ENCODE data around the gene SCUBE3. TPM values are rescaled to one million over a fixed set of nuclear protein-coding genes. Genes with fewer than 3 reads are reported as not detected.

Gene SCUBE3
- total RNA-seq, 3 donors from 2014 or later (not counting 1 experiment from before 2014, with no cell fraction given) = 0.25 to 0.31 TPM; not detected in 1

- WGBS (ENCODE audit: insufficient coverage) = 89% methylated on average over 5 of the region's 5 CpGs
- Histone ChIP-seq H3K27ac (ENCODE audit: low read length) (no peak overlapping the region), H3K27me3 (ENCODE audit: control insufficient read depth, insufficient read depth, low read length) (no peaks in the 10 kb centered on the region), H3K9me3 (ENCODE audit: control insufficient read depth, insufficient read depth, low read length) (no peaks in the 10 kb centered on the region), H3K4me1 (ENCODE audit: control insufficient read depth, insufficient read depth, low read length) (no peaks in the 10 kb centered on the region), H3K36me3 (ENCODE audit: control insufficient read depth, insufficient read depth, low read length) (no peaks in the 10 kb centered on the region), H3K4me3 (ENCODE audit: low read length) (no peak overlapping the region)
- peaks cover 5 to 13% of the 10 kb centered on the region in 2 donors for H3K4me1 Mint-ChIP-seq
- no peak overlapping the region for H3K4me3 Mint-ChIP-seq
- no peak for ATAC-seq
- peaks cover 17% of the 10 kb centered on the region in 2 donors for H3K27me3 Mint-ChIP-seq (ENCODE audit: low read depth in 2 of 2)
- no peak for DNase-seq
- H3K9me3 Mint-ChIP-seq = peaks cover 3 to 5% of the 10 kb centered on the region in 2 donors
- no peak for TF ChIP-seq CTCF (IDR thresholded peaks at IDR 0.05)
- intact Hi-C loops (cut with micrococcal nuclease) = no loop called here
- no peaks in the 10 kb centered on the region for H3K36me3 Mint-ChIP-seq
- no peak overlapping the region for H3K27ac Mint-ChIP-seq
Measured at GRCh38 chr6:35173044-35173426, 40.7 kb upstream of the SCUBE3 start.

- Mint-ChIP-seq H3K4me3 (no peak overlapping the region), H3K36me3 (no peaks in the 10 kb centered on the region), H3K27ac (no peak overlapping the region), H3K27me3 (ENCODE audit: low read depth in 2 of 2) (peaks cover 17% of the 10 kb centered on the region in 2 donors), H3K4me1 (peaks cover 5 to 13% of the 10 kb centered on the region in 2 donors), H3K9me3 (peaks cover 3 to 5% of the 10 kb centered on the region in 2 donors)
- no peak for ATAC-seq
- Histone ChIP-seq H3K9me3 (ENCODE audit: control insufficient read depth, insufficient read depth, low read length) (no peaks in the 10 kb centered on the region), H3K27me3 (ENCODE audit: control insufficient read depth, insufficient read depth, low read length) (no peaks in the 10 kb centered on the region), H3K4me1 (ENCODE audit: control insufficient read depth, insufficient read depth, low read length) (no peaks in the 10 kb centered on the region), H3K27ac (ENCODE audit: low read length) (no peak overlapping the region), H3K4me3 (ENCODE audit: low read length) (no peak overlapping the region), H3K36me3 (ENCODE audit: control insufficient read depth, insufficient read depth, low read length) (no peaks in the 10 kb centered on the region)
- no peak for DNase-seq
- TF ChIP-seq CTCF (IDR thresholded peaks at IDR 0.05) = no peak
- WGBS (ENCODE audit: insufficient coverage) = 65% methylated on average over 7 of the region's 7 CpGs
- intact Hi-C loops (cut with micrococcal nuclease) = no loop called here
Measured at GRCh38 chr6:35173427-35174087, 40.2 kb upstream of the SCUBE3 start.

- ATAC-seq = no peak
- H3K36me3 Mint-ChIP-seq = no peaks in the 10 kb centered on the region
- no peak overlapping the region for H3K27ac Mint-ChIP-seq
- no peaks in the 10 kb centered on the region for H3K27me3 ChIP-seq (ENCODE audit: control insufficient read depth, insufficient read depth, low read length)
- no peak overlapping the region for H3K27ac ChIP-seq (ENCODE audit: low read length)
- H3K4me1 ChIP-seq (ENCODE audit: control insufficient read depth, insufficient read depth, low read length) = no peaks in the 10 kb centered on the region
- no peak for DNase-seq
- no peak for TF ChIP-seq CTCF (IDR thresholded peaks at IDR 0.05)
- H3K27me3 Mint-ChIP-seq (ENCODE audit: low read depth in 2 of 2) = peaks cover 17% of the 10 kb centered on the region in 2 donors
- H3K9me3 Mint-ChIP-seq = peaks cover 3 to 5% of the 10 kb centered on the region in 2 donors
- H3K4me3 Mint-ChIP-seq = no peak overlapping the region
- no peak overlapping the region for H3K4me3 ChIP-seq (ENCODE audit: low read length)
- H3K36me3 ChIP-seq (ENCODE audit: control insufficient read depth, insufficient read depth, low read length) = no peaks in the 10 kb centered on the region
- 41% methylated on average over 2 of the region's 2 CpGs for WGBS (ENCODE audit: insufficient coverage)
- peaks cover 5 to 13% of the 10 kb centered on the region in 2 donors for H3K4me1 Mint-ChIP-seq
- intact Hi-C loops (cut with micrococcal nuclease) = no loop called here
- H3K9me3 ChIP-seq (ENCODE audit: control insufficient read depth, insufficient read depth, low read length) = no peaks in the 10 kb centered on the region
Measured at GRCh38 chr6:35174088-35174434, 39.7 kb upstream of the SCUBE3 start.

GRCh38 chr6:35174501-35174900 lies 39.3 kb upstream of the SCUBE3 start:
- no peak overlapping the region for H3K27ac Mint-ChIP-seq
- no peak overlapping the region for H3K4me3 ChIP-seq (ENCODE audit: low read length)
- H3K4me3 Mint-ChIP-seq = no peak overlapping the region
- no CpG with 5 or more reads among the region's 4 CpGs for WGBS (ENCODE audit: insufficient coverage)
- no peaks in the 10 kb centered on the region for H3K36me3 ChIP-seq (ENCODE audit: control insufficient read depth, insufficient read depth, low read length)
- peaks cover 2% of the 10 kb centered on the region in 2 donors for H3K9me3 Mint-ChIP-seq
- H3K27me3 Mint-ChIP-seq (ENCODE audit: low read depth in 2 of 2) = peaks cover 17% of the 10 kb centered on the region in 2 donors
- DNase-seq = no peak
- H3K27ac ChIP-seq (ENCODE audit: low read length) = no peak overlapping the region
- intact Hi-C loops (cut with micrococcal nuclease) = no loop called here
- H3K4me1 Mint-ChIP-seq = peaks cover under 1 to 9% of the 10 kb centered on the region in 2 donors
- no peaks in the 10 kb centered on the region for H3K27me3 ChIP-seq (ENCODE audit: control insufficient read depth, insufficient read depth, low read length)
- H3K4me1 ChIP-seq (ENCODE audit: control insufficient read depth, insufficient read depth, low read length) = no peaks in the 10 kb centered on the region
- TF ChIP-seq CTCF (IDR thresholded peaks at IDR 0.05) = no peak
- no peak for ATAC-seq
- H3K9me3 ChIP-seq (ENCODE audit: control insufficient read depth, insufficient read depth, low read length) = no peaks in the 10 kb centered on the region
- H3K36me3 Mint-ChIP-seq = no peaks in the 10 kb centered on the region

All from natural killer cell (primary cell).